AG09319 (cell line): Measurements from ENCODE around the gene UQCRC1.

Experiments
- DNase-seq: peaks from one replicate; pipeline ENCODE4 v3.0.0-alpha.2; 2010; ENCODE audit warnings: low read depth; ENCODE audit errors: extremely low read depth
- TF ChIP-seq, protein P1 (sequence below): IDR thresholded peaks from 2 replicates; pipeline ENCODE4 v1.5.1; 2011; ENCODE audit warnings: low read depth, mild to moderate bottlenecking, inconsistent platforms, low read length, moderate library complexity

The UQCRC1 gene

DNA sequence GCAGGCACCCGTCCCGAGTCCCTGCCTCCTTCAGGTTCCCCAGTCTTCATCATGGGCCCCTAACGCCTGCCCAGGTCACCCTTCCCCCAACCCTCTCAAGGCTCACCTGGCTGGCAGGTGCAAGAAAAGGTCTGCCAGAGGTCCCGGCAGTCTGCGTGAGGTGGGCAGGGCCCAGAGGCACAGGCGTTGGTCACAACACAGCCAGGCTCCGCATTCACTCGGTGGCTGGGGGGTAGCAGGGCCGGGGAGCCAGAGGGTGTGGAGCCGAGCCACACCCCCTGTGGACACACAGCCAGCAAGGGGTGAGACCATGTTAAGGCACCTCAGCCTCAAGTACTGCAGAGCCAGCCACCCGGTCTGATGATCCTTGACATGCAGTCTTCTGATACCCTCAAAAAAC is 42.3 kb upstream of the UQCRC1 start:
- DNase-seq = no peak
- TF ChIP-seq, protein P1, sequence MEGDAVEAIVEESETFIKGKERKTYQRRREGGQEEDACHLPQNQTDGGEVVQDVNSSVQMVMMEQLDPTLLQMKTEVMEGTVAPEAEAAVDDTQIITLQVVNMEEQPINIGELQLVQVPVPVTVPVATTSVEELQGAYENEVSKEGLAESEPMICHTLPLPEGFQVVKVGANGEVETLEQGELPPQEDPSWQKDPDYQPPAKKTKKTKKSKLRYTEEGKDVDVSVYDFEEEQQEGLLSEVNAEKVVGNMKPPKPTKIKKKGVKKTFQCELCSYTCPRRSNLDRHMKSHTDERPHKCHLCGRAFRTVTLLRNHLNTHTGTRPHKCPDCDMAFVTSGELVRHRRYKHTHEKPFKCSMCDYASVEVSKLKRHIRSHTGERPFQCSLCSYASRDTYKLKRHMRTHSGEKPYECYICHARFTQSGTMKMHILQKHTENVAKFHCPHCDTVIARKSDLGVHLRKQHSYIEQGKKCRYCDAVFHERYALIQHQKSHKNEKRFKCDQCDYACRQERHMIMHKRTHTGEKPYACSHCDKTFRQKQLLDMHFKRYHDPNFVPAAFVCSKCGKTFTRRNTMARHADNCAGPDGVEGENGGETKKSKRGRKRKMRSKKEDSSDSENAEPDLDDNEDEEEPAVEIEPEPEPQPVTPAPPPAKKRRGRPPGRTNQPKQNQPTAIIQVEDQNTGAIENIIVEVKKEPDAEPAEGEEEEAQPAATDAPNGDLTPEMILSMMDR = no peak

DNA sequence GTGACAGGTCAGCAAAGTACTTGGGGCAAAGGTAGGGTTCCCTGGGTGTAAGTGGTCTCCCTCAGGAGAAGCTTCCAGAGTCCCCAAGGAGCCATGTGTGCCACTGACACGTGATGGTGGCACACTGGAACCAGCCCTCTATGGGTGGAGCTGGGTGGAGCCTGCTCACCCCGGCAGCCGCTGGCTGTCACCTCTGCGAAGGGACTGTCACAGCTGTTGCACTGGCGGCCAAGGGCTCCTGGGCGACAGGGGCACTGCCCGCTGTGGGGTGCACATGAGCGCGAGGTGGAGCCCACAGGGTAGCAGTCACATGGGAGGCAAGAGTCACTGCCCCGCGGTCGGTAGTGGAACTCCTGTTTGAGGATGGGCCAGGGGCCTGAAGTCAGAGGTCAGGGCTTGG is 41.3 kb upstream of the UQCRC1 start:
- TF ChIP-seq, protein P1 = no peak
- no peak for DNase-seq

DNA sequence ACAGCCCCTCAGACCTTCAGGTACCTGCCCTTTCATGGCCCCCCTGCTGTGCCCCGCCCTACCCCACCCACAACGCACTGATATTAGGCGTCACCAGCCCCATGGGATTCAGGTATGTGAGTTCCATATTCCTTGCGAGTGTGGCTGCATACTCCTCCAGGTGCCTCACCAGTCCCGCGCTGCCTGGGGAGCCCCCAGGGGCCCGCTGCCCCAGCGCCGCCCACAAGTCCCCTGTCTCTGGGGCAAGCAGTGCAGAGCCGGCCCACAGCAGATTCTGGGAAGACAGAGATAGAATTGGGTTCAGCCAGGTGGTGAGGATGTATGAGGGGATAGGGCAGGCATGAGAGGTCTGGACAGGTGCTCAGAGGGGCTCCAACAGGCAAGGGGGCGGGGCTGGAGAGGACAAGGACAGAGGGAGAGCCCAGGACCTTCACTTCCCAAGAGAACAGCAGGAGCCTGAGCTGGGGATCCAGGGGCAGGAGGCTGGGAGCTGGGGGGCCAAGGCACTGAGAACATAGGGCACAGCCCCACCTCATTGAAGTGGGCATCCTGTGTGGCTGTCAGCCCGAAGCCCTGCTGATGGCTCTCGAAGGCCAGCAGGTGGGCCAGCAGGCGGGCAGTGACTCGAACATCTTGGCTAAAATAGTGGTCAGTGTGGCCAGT is 38.9 kb upstream of the UQCRC1 start:
- TF ChIP-seq, protein P1 = no peak
- DNase-seq = no peak

DNA sequence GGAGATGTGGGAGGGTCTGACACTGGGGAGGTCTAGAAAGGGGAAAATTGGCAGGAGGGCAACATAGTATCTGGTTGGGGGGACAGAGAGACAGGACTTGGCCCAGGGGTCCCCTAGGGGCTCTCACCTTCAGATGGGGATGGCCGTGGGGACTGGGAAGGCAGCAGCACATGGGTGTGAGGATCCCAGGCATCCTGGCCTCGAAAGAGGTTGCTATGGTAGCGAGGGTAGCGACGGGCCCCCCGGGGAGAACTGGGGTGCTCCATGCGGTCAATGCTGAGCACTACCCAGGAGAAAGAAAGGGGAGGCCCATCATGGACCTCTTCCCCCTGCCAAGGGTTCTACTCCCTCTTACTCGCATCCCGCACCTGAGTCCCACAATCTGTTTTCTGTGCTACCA is 38.3 kb upstream of the UQCRC1 start:
- DNase-seq = no peak
- TF ChIP-seq, protein P1 = no peak

DNA sequence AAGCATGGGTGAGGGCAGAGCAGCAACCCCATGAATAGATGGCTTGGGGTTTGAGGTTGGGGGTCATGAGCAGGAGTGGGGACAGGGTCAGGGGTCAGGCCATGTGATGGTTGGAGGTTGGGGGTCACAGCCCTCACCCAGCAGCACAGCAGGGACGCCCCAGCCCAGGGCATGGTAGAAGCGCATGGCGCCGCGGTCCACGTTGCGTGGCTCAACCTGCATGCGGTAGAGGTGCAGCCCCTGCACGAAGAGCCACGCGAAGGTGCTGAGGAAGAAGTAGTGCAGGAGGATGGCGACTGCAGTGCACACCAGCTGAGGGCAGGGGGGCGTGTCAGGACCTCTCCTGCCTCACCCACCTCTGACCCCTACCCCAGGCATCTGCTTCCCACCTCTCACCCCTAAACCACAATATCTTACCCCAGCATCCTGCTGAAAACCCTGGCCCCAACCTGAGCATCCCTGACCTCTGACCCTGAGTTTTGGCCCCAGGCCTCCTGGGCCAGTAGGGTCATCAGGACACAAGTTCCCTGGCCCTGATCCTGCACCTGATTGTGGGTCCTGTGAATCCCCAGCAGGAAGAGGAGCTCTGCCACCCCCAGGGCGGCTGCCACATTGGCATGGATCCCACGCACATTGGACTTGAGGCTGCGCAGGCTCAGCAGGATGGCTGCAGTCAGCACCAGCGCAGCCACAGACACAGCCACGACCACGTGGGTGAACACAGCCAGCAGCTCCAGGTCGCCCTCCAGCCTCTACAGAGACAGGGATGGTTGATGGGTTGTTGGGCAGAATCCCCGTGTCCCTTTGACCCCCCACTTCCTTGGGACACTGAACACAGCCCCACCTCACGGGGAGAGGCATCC is 35.7 kb upstream of the UQCRC1 start:
- no peak for DNase-seq
- TF ChIP-seq, protein P1 = no peak

DNA sequence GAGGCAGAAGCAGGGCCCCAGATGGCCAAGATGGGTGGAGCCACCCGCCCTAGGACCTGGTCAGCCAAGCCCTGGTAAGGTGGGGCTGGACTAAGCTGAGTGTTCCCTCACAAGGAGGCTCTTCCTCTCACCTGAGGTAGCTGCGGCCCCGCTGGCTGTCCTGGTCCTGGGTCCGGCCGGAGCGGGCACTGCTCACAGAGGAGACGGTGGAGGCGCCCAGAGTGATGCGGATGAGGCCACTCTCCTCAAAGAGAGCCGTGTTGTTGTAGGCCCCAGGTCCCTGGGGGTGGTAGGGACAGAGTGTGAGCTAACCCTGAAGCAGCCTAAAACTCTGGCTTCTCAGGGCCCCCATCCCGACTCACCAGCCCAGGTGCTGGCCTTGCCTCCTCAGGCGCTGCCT is 33.2 kb upstream of the UQCRC1 start:
- no peak for DNase-seq
- TF ChIP-seq, protein P1 = no peak

DNA sequence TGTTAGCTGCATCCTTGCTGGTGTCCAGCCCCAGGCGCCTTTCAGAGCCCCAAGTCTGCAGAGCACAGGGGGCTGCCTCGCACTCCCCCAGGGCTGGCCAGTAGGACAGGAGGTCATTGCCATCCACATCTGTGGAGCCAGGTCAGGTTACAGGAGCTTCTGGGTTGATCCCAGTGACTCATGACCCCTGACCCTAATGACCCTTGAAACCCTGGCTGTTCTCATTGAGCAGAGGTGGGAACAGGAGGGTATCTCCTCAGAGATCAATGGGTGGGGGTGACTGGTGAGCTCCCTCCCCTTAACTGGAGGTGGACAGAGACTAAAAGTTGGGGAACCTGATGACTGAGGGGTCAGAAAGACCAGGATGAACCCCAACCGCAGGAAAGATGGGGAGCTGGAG is 31.9 kb upstream of the UQCRC1 start:
- TF ChIP-seq, protein P1 = no peak
- DNase-seq = no peak
